Measurements from ENCODE around the gene MEN1.
"Not testable (repeated sequence)": the region's sequence is repeated elsewhere in the genome, so short reads cannot be mapped to it uniquely, and the experiment has no call there.

MEN1 gene

GRCh38 chr11:64845776-64846129, 35.4 kb upstream of the MEN1 start:
- not testable (repeated sequence) for DNase-seq (ENCODE audit: low read depth in 2 of 2)

DNA sequence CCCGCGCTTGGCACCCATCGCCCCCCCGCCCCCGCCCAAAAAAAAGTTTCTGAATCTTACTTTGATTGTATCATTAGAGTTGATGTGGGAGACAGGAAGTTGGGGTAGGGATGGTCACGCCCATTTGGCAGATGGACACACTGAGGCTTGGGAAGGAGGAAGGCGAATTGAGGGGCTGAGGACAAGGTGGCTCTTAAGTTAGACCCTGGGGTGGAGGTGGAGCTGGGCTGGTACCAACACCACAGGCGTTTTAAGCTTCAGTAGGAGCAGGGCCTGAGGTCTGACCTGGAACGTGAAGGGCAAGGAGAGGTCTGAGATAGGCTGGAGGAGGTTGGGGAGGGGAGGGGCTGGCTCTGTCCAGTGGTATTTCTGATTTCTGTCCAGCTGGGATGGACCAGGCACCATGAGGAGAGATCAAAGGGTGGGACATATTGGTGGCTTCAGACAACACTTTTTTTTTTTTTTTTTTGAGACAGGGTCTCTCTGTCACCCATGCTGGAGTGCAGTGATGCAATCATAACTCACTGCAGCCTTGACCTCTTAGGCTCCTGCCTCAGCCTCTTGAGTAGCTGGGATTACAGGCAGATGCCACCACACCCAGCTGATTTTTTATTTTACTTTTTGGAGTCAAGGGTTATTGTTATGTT, 34.9 kb upstream of the MEN1 start:
- DNase-seq (ENCODE audit: low read depth in 2 of 2): no peak

DNA sequence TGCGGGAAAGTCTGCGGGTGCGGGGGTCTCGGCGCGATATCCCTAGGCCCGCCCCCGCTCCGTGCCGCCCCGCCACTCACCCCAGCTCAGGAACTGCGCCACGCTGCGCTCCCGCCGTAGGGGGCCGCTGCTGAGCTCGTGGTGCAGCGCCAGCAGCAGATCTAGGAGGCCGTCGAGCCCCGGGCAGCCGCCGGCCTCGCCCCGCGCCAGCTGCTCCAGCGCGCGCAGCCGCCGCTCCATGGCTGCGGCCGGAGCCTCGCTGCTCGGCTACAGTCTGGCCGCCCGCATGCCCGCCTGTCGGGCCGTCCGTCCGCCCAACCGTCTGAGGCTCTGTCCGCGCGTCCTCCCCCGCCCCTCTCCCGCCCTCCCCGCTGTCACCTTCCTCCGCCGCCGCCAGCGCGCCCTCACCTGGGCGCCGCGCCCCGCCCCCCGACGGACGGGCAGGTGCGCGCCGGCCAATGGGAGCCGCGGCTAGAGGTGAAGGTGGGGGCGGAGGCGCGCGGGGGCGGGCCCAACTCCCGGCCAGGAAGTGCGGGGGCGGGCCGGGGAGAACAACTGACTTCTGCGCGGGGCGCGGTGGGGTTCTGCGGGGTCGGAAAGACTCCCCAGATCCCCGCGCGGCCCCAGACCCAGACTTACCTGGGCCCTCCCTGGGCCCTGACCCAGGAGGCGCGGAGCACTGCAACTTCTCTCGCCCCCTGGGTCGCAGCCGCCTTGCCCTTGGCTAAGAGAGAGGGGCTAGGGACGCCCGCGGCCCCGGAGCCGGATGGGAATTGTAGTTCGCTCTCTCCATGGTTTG, 34.2 kb upstream of the MEN1 start, which contains the start of gene CDC42BPG:
CDC42BPG (minus strand) TSS at position 324 of the 799 bp plus-strand sequence; CDS start at position 240, 84 bp downstream.
- DNase-seq (ENCODE audit: low read depth in 2 of 2): peak in 1 of 2 donors; percentile 61

DNA sequence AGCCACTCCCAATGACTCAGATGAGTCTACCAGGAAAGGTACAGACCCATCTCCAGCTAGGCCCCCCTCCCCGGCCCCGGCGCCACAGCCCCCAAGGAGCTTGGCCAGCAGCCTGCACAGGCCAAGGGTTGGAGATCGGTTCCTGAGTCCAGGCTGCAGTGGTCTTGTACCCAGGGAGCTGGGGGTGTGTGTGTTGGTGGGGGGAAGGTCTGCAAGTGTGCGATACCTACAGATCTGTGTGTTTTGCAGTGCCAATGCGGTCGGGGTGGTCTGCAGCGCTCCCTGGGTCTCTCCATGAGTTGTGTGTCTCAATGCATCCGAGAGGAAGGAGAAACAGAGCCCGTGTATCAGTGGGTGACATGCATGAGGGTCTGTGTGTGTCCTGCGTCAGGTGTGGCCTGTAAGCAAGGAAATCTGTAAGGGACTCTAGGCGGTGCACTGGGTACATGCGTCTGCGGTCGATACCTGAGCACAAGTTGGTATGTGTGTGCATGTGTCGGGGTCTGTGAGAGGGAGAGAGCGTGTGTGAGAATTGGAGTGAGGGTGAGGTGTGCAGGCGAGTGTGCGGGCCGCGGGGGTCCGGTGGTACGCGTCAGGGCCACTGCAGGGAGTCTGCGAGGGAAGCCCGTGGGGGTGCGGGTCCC, 33.5 kb upstream of the MEN1 start:
- DNase-seq (ENCODE audit: low read depth in 2 of 2): no peak

- no peak for DNase-seq (ENCODE audit: low read depth in 2 of 2)
Measured at GRCh38 chr11:64842851-64843685, 32.7 kb upstream of the MEN1 start.

- no peak for DNase-seq (ENCODE audit: low read depth in 2 of 2)
Measured at GRCh38 chr11:64842366-64842759, 32.0 kb upstream of the MEN1 start.

- DNase-seq (ENCODE audit: low read depth in 2 of 2): no peak
Measured at GRCh38 chr11:64841592-64842365, 31.4 kb upstream of the MEN1 start.

GRCh38 chr11:64839887-64840782, 29.8 kb upstream of the MEN1 start:
- no peak for DNase-seq (ENCODE audit: low read depth in 2 of 2)

- no peak for DNase-seq (ENCODE audit: low read depth in 2 of 2)
Measured at GRCh38 chr11:64839335-64839734, 29.0 kb upstream of the MEN1 start.

GRCh38 chr11:64838600-64839334, 28.4 kb upstream of the MEN1 start:
- no peak for DNase-seq (ENCODE audit: low read depth in 2 of 2)

- no peak for DNase-seq (ENCODE audit: low read depth in 2 of 2)
Measured at GRCh38 chr11:64837887-64838351, 27.6 kb upstream of the MEN1 start.

DNA sequence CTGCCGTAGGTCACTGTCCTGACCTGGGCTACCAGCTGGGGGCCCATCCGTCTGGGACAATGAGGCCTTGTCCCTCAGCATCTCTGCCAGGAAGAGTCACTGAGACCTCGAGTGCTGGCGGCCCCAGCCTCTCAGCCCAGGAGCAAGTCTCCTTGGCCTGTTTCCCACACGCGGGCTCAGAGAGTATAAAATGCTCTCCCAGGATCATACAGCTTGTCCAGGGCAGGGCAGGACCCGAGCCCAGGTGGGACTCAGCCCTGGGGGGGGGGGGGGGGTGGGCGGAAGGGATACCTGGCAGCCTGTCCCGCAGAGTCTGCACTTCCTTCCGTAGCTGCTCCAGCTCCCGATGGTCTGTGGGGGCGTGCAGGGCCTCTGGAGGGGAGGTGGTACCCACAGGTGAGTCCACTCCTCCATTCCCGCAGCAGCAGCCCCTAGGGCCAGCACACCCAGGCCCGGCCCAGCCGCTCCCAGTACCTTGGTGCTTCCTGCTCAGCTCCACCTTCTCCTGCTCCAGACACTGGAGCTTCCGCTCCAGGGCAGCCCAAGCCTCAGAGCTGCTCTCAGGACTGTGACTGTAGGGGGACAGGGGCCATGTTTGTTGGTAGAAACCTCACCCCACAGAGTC, 26.2 kb upstream of the MEN1 start:
- no peak for DNase-seq (ENCODE audit: low read depth in 2 of 2)

- DNase-seq (ENCODE audit: low read depth in 2 of 2): no peak
Measured at GRCh38 chr11:64835616-64836447, 25.5 kb upstream of the MEN1 start.

DNA sequence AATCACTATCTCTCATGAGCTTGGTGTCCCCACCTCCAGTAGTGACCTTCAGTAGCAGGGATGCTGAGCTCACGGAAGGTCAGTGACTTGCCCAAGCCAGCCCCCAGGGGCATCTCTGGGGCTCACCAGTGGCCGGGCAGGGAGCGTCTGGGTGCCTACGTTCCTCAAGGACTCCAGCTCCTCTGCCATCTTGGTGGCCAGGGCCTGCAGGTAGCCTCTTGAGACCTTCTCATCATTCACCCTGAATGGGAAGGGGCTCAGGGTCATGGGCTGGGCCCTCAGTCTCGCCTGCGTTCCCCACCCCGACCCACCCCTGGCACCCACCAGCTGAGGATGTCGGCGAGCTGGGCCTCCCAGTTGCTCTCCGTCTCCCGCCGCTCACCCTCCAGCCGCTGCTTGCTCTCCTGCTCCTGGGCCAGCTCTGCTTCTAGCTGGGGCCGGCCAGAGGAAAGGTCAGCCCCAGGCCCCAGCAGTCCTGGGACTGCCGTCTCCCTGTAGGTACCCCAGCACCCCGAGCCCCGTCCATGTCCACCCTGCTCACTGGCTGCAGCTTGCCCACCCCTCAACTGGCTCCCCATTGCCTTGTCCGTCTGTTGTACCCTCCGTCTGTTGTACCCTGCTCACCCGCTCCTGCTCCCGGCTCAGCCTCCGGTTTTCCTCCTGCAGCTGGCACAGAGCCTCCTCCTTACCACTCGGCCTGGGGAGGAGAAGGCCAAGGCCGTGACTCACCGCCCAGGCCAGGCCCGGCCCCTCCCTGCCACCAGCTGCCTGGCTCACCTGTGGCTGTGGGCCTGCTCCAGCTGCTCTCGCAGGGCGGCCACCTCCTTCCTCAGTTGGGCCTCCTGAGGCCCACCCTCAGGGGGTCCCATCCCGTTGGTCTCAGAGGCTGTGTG, 24.6 kb upstream of the MEN1 start:
- DNase-seq (ENCODE audit: low read depth in 2 of 2): no peak

DNA sequence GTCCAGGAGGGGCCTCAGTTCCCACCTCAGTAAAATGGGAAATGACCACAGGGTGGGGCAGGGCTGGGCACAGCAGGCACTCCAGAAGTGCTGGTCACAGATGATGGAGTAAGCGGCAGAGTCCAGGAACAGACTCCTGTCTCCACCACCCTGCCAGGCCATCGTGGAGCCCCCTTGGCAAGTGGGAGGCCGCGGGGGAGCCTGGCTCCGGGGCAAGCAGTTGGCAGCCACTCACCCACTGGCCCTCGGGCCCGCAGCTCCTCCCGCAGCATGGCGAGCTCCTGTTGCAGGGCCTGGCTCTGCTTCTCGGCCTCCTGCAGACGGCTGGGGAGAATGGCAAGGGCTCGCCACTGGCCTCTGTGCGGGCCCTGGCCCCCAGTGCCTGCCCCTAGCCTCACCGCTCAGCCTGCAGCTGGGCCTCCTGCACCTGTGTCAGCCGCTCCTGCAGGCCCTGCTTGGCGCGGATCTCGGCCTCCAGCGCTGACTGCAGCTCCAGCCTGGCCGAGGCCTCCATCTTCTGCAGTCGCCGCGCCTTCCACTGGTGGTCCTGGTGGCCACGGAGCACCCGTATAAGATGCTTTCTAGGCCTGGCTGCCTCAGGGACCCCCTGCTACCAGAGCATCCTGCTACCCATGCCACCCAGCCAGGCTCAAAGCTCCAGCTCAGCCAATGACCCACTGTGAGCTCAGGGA, 23.8 kb upstream of the MEN1 start:
- no peak for DNase-seq (ENCODE audit: low read depth in 2 of 2)

GRCh38 chr11:64833509-64833908, 23.2 kb upstream of the MEN1 start:
- DNase-seq (ENCODE audit: low read depth in 2 of 2): no peak

DNA sequence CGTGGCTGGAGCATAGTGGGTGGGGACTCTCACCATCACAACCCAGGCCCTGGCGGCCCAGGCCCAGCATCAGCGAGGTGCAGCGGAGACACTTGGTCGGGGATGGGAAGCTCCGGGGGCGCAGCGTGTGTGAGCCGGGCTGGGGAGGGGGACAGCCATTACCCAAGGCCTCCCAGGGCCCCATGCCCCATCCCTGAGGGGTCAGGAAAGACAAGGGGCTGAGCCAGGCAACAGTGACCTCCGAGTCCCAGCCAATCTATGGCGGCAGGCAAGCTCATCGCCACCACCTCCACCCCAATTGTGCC, 22.8 kb upstream of the MEN1 start:
- no peak for DNase-seq (ENCODE audit: low read depth in 2 of 2)

Measured in stimulated activated CD8-positive, alpha-beta memory T cell treated with anti-CD3 and anti-CD28 coated beads, Interleukin-15, amount 100 ng/mL, for 48 hours (primary cell).